Uterus (tissue), 2 donors: ENCODE results near the gene CACNA1D.

ENCODE experiments used
- CTCF ChIP-seq, 4 experiments: fragments of 200-600 bp in 2 of 4; fragments of 450-650 bp in 2 of 4; sonication (generic) in 2 of 4; IDR thresholded peaks; one replicate each; pipeline ENCODE4 v1.5.1; 2016 to 2019; ENCODE audit warnings: antibody characterized with exemption in 4 of 4, mild to moderate bottlenecking in 2 of 4, moderate library complexity in 1 of 4
- POLR2A ChIP-seq, 2 donors: fragments of 450-650 bp; IDR thresholded peaks; one replicate each; pipeline ENCODE4 v1.6.1; 2016; ENCODE audit warnings: antibody characterized with exemption in 2 of 2, mild to moderate bottlenecking in 1 of 2, moderate library complexity in 1 of 2

GRCh38 chr3:53509494-53509893 is 15.1 kb downstream of the CACNA1D start:
- no peak for TF ChIP-seq CTCF (IDR thresholded peaks at IDR 0.05)
- no peak for TF ChIP-seq POLR2A (IDR thresholded peaks at IDR 0.05)
